Stimulated activated effector memory CD8-positive, alpha-beta T cell treated with anti-CD3 and anti-CD28 coated beads, Interleukin-12 subunit alpha, Interleukin-12 subunit beta, amount 100 ng/mL, for 72 hours (primary cell): ENCODE data around the gene PCDHGA8.
"Not testable (repeated sequence)": the region's sequence is repeated elsewhere in the genome, so short reads cannot be mapped to it uniquely, and the experiment has no call there.

Experiments used
- ATAC-seq: fragments of 150-1000 bp; cut with Tn5 transposase; 2 replicates; pipeline ENCODE4 v1.10.0; 2021
- DNase-seq, 2 donors: peaks; one replicate each; pipeline ENCODE4 v3.0.0; 2021 to 2022; ENCODE audit warnings: low spot score in 2 of 2
- H3K27ac Mint-ChIP-seq: one replicate; pipeline ENCODE4 v1.8.0; 2022; ENCODE audit warnings: mild to moderate bottlenecking, mixed read lengths
- H3K36me3 Mint-ChIP-seq: one replicate; pipeline ENCODE4 v1.8.0; 2022; ENCODE audit warnings: mild to moderate bottlenecking, mixed read lengths
- H3K4me1 Mint-ChIP-seq: one replicate; pipeline ENCODE4 v1.8.0; 2022; ENCODE audit warnings: mixed read lengths
- H3K4me3 Mint-ChIP-seq: one replicate; pipeline ENCODE4 v1.8.0; 2022; ENCODE audit warnings: mild to moderate bottlenecking, mixed read lengths
- H3K9me3 Mint-ChIP-seq: one replicate; pipeline ENCODE4 v1.8.0; 2022; ENCODE audit warnings: mixed read lengths

PCDHGA8 gene

DNA sequence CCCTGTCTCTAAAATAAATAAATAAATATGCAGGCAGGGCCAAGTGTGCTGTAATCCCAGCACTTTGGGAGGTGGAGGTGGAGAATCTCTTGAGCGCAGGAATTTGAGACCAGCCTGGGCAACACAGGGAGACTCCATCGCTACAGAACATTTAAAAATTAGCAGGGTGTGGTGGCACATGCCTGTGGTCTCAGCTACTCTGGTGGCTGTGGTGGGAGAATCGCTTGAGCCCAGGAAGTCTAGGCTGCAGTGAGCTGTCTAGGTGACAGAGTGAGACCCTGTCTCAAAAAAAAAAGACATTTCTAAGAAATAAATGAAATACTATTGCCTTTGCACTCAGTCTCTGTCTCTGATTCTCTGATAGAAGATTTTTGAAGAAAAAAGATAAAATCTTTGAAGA lies 19.1 kb downstream of the PCDHGA8 start:
- Mint-ChIP-seq H3K4me1 (peaks cover 20% of the 10 kb centered on the region), H3K27ac (no peak overlapping the region), H3K4me3 (no peak overlapping the region), H3K9me3 (peaks cover 13% of the 10 kb centered on the region), H3K36me3 (no peaks in the 10 kb centered on the region)
- ATAC-seq (no peak), DNase-seq (no peak)

DNA sequence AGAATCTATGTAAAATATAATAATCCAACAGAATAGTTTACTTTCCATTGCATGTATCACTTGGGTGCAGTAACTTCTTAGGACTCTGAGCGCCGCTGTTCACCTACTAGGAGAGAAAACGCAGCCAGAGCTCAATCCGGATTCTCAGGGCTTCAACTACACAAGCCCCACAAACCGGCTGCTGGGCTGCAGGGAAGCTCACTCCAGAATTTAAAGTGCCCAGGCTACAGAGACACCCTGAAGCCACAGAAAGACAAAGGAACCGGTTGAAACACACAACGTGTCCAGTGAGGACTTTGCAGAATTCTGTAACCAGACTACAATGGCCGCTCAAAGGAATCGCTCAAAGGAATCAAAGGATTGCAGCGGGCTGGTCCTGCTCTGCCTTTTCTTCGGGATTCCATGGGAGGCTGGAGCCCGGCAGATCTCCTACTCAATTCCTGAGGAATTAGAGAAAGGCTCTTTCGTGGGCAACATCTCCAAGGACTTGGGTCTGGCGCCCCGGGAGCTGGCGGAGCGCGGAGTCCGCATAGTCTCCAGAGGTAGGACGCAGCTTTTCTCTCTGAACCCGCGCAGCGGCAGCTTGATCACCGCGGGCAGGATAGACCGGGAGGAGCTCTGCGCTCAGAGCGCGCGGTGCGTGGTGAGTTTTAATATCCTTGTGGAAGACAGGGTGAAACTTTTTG lies 20.6 kb downstream of the PCDHGA8 start, which contains the start of gene PCDHGA10:
PCDHGA10 (plus strand) TSS at position 134 of the 686 bp plus-strand sequence; CDS start at position 323, 189 bp downstream.
- DNase-seq = peak in 1 of 2 donors; percentile 67
- Mint-ChIP-seq H3K4me3 (peak within 1 kb of the TSS; percentile 79), H3K27ac (no peak within 1 kb of the TSS), H3K36me3 (no peaks in the 10 kb centered on the region), H3K4me1 (peaks cover 24% of the 10 kb centered on the region), H3K9me3 (peaks cover 10% of the 10 kb centered on the region)
- peak; percentile 83 for ATAC-seq

DNA sequence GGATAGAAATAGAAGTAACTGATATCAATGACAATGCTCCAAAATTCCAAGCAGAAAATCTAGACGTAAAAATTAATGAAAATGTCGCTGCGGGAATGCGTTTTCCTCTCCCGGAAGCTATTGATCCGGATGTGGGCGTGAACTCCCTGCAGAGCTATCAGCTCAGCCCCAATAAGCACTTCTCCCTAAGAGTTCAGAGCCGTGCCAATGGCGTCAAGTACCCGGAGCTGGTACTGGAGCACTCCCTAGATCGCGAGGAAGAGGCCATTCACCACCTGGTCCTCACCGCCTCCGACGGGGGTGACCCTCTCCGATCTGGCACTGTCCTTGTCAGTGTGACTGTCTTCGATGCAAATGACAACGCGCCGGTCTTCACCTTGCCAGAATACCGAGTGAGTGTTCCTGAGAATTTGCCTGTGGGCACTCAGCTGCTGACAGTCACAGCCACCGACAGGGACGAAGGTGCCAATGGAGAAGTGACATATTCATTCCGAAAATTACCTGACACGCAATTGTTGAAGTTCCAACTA lies 21.2 kb downstream of the PCDHGA8 start:
- DNase-seq (no peak), ATAC-seq (no peak)
- Mint-ChIP-seq H3K9me3 (peaks cover 11% of the 10 kb centered on the region), H3K27ac (no peak overlapping the region), H3K36me3 (peaks cover 4% of the 10 kb centered on the region), H3K4me1 (peaks cover 26% of the 10 kb centered on the region), H3K4me3 (peak overlapping the region; percentile 79)

DNA sequence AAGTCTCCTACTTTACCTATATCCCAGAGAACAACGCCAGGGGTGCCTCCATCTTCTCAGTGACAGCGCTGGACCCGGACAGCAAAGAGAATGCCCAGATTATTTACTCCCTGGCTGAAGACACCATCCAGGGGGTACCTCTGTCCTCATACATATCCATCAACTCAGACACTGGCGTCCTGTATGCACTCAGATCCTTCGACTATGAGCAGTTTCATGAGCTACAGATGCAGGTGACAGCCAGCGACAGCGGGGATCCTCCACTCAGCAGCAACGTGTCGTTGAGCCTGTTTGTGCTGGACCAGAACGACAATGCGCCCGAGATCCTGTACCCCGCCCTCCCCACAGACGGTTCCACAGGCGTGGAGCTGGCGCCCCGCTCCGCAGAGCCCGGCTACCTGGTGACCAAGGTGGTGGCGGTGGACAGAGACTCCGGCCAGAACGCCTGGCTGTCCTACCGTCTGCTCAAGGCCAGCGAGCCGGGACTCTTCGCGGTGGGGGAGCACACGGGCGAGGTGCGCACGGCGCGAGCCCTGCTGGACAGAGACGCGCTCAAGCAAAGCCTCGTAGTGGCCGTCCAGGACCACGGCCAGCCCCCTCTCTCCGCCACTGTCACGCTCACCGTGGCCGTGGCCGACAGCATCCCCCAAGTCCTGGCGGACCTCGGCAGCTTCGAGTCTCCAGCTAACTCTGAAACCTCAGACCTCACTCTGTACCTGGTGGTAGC lies 22.3 kb downstream of the PCDHGA8 start:
- H3K27ac Mint-ChIP-seq, ATAC-seq, DNase-seq, H3K36me3 Mint-ChIP-seq: not testable (repeated sequence)
- Mint-ChIP-seq H3K9me3 (peaks cover 10% of the 10 kb centered on the region), H3K4me3 (peak overlapping the region; percentile 7), H3K4me1 (peaks cover 26% of the 10 kb centered on the region)

DNA sequence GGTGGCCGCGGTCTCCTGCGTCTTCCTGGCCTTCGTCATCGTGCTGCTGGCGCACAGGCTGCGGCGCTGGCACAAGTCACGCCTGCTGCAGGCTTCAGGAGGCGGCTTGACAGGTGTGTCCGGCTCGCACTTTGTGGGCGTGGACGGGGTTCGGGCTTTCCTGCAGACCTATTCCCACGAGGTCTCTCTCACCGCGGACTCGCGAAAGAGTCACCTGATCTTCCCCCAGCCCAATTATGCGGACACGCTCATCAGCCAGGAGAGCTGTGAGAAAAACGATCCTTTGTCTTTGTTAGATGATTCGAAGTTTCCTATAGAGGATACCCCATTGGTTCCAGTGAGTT lies 22.8 kb downstream of the PCDHGA8 start:
- H3K27ac Mint-ChIP-seq, H3K4me3 Mint-ChIP-seq, DNase-seq, H3K36me3 Mint-ChIP-seq, H3K9me3 Mint-ChIP-seq, ATAC-seq: not testable (repeated sequence)
- H3K4me1 Mint-ChIP-seq = peaks cover 26% of the 10 kb centered on the region

DNA sequence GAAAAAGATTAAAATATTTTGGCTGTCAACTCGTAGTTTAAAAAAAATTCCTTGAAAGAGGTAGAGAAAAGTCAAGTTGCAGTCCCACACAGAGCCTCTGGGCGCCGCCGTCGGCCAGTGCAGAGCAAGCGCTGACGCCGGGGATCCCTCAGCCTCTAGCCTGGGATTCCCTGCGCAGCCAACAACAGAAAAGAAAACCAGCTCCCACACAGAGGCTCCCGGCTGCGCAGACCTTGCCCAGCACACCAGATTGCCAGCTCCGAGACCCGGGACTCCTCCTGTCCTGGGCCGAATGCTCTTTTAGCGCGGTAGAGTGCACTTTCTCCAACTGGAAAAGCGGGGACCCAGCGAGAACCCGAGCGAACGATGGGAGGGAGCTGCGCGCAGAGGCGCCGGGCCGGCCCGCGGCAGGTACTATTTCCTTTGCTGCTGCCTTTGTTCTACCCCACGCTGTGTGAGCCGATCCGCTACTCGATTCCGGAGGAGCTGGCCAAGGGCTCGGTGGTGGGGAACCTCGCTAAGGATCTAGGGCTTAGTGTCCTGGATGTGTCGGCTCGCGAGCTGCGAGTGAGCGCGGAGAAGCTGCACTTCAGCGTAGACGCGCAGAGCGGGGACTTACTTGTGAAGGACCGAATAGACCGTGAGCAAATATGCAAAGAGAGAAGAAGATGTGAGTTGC lies 25.2 kb downstream of the PCDHGA8 start, which contains the start of gene PCDHGB7:
PCDHGB7 (plus strand) TSS at position 184 of the 679 bp plus-strand sequence; CDS start at position 367, 183 bp downstream.
- H3K9me3 Mint-ChIP-seq, DNase-seq, H3K36me3 Mint-ChIP-seq, H3K27ac Mint-ChIP-seq: not testable (repeated sequence)
- Mint-ChIP-seq H3K4me1 (peaks cover 34% of the 10 kb centered on the region), H3K4me3 (peak within 1 kb of the TSS; percentile 61)
- peak; percentile 81 for ATAC-seq

DNA sequence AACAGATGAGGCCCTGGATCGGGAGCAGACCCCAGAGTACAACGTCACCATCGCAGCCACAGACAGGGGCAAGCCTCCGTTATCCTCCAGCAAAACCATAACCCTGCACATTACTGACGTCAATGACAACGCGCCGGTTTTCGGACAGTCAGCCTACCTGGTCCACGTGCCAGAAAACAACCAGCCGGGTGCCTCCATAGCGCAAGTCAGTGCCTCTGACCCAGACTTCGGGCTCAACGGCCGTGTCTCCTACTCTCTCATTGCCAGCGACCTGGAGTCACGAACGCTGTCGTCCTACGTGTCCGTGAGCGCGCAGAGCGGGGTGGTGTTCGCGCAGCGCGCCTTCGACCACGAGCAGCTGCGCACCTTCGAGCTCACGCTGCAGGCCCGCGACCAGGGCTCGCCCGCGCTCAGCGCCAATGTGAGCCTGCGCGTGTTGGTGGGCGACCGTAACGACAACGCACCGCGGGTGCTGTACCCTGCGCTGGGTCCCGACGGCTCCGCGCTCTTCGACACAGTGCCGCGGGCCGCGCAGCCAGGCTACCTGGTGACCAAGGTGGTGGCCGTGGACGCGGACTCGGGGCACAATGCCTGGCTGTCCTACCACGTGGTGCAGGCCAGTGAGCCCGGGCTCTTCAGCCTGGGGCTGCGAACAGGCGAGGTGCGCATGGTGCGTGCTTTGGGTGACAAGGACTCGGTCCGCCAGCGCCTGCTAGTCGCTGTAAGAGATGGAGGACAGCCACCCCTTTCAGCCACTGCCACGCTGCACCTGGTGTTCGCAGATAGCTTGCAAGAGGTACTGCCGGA lies 26.8 kb downstream of the PCDHGA8 start:
- Mint-ChIP-seq H3K27ac (no peak overlapping the region), H3K36me3 (peaks cover 9% of the 10 kb centered on the region), H3K4me1 (peaks cover 19% of the 10 kb centered on the region), H3K4me3 (no peak overlapping the region), H3K9me3 (peaks cover 6% of the 10 kb centered on the region)
- no peak for DNase-seq
- no peak for ATAC-seq

DNA sequence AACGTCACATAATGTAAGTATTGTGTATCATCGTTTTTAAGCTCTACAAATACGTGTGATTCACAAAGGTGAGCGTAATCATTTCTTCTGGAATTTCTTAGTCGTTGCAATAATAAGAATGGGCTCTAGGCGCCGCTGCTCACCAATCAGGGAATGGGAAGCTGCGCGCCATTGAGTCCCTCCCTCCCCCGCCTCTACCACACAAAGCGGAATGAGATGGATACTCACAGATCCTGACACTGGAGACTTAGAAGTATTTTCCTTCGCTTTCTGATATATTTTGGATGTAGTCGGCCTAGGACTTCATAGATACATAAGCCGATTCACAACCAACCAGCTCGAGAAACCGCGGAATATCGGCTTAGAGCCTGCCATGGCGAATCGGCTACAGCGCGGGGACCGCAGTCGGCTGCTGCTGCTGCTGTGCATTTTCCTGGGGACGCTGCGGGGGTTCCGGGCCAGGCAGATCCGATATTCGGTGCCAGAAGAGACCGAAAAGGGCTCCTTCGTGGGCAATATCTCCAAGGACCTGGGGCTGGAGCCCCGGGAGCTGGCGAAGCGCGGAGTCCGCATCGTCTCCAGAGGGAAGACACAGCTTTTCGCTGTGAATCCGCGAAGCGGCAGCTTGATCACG lies 28.5 kb downstream of the PCDHGA8 start, which contains the start of gene PCDHGA11:
PCDHGA11 (plus strand) TSS at position 197 of the 634 bp plus-strand sequence; CDS start at position 374, 177 bp downstream.
- H3K4me3 Mint-ChIP-seq = peak within 1 kb of the TSS; percentile 69
- peak; percentile 60 for ATAC-seq
- peaks cover 4% of the 10 kb centered on the region for H3K9me3 Mint-ChIP-seq
- H3K4me1 Mint-ChIP-seq = peaks cover 15% of the 10 kb centered on the region
- no peak within 1 kb of the TSS for H3K27ac Mint-ChIP-seq
- peak in 1 of 2 donors; percentile 38 for DNase-seq
- peaks cover 9% of the 10 kb centered on the region for H3K36me3 Mint-ChIP-seq

DNA sequence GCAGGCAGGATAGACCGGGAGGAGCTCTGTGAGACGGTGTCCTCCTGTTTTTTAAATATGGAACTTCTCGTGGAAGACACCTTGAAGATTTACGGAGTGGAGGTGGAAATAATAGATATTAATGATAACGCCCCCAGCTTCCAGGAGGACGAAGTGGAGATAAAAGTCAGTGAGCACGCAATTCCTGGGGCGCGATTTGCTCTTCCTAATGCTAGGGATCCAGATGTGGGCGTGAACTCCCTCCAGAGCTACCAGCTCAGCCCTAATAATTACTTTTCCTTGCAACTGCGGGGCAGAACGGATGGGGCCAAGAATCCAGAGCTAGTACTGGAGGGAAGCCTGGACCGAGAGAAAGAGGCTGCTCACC lies 29.0 kb downstream of the PCDHGA8 start:
- peak overlapping the region; percentile 69 for H3K4me3 Mint-ChIP-seq
- H3K27ac Mint-ChIP-seq = no peak overlapping the region
- no peak for ATAC-seq
- peaks cover 15% of the 10 kb centered on the region for H3K4me1 Mint-ChIP-seq
- no peak for DNase-seq
- H3K36me3 Mint-ChIP-seq = peaks cover 9% of the 10 kb centered on the region
- peaks cover 4% of the 10 kb centered on the region for H3K9me3 Mint-ChIP-seq

DNA sequence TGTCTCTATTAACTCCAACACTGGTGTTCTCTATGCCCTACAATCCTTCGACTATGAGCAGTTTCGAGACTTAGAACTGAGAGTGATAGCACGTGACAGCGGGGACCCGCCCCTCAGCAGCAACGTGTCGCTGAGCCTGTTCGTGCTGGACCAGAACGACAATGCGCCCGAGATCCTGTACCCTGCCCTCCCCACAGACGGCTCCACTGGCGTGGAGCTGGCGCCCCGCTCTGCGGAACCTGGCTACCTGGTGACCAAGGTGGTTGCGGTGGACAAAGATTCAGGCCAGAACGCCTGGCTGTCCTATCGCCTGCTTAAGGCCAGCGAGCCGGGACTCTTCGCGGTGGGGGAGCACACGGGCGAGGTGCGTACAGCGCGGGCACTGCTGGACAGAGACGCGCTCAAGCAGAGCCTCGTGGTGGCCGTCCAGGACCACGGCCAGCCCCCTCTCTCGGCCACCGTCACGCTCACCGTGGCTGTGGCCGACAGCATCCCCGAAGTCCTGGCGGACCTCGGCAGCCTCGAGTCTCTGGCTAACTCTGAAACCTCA lies 30.4 kb downstream of the PCDHGA8 start:
- DNase-seq = no peak
- peaks cover 12% of the 10 kb centered on the region for H3K4me1 Mint-ChIP-seq
- peaks cover 9% of the 10 kb centered on the region for H3K36me3 Mint-ChIP-seq
- no peak overlapping the region for H3K27ac Mint-ChIP-seq
- ATAC-seq = no peak
- H3K4me3 Mint-ChIP-seq = no peak overlapping the region
- peaks cover 4% of the 10 kb centered on the region for H3K9me3 Mint-ChIP-seq

DNA sequence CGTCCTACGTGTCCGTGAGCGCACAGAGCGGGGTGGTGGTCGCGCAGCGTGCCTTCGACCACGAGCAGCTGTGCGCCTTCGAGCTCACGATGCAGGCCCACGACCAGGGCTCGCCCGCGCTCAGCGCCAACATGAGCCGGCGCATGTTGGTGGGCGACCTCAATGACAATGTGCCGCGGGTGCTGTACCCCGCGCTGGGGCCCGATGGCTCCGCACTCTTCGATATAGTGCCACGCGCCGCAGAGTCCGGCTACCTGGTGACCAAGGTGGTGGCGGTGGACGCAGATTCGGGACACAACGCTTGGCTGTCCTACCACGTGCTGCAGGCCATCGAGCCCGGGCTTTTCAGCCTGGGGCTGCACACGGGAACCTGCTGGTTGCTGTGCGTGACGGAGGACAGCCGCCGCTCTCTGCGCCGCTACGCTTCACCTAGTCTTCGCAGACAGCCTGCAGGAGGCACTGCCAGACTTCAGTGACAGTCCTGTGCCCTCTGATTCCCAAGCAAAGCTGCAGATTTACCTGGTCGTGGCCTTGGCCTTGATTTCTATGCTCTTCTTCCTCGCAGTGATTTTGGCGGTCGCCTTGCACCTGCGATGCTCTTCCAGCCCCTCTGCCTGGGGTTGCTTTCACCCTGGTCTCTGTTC lies 35.5 kb downstream of the PCDHGA8 start:
- H3K9me3 Mint-ChIP-seq = peaks cover 13% of the 10 kb centered on the region
- H3K36me3 Mint-ChIP-seq = peaks cover 11% of the 10 kb centered on the region
- no peak overlapping the region for H3K4me3 Mint-ChIP-seq
- DNase-seq (no peak), ATAC-seq (no peak)
- H3K27ac Mint-ChIP-seq = no peak overlapping the region
- H3K4me1 Mint-ChIP-seq = peaks cover 10% of the 10 kb centered on the region

DNA sequence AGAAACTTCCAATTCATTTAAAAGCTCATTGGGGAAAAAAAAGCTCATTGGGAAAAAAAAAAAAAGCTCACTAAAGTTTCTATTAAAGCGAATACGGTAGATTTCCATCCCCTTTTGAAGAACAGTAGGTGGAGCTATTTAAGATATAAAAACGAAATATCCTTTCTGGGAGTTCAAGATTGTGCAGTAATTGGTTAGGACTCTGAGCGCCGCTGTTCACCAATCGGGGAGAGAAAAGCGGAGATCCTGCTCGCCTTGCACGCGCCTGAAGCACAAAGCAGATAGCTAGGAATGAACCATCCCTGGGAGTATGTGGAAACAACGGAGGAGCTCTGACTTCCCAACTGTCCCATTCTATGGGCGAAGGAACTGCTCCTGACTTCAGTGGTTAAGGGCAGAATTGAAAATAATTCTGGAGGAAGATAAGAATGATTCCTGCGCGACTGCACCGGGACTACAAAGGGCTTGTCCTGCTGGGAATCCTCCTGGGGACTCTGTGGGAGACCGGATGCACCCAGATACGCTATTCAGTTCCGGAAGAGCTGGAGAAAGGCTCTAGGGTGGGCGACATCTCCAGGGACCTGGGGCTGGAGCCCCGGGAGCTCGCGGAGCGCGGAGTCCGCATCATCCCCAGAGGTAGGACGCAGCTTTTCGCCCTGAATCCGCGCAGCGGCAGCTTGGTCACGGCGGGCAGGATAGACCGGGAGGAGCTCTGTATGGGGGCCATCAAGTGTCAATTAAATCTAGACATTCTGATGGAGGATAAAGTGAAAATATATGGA lies 38.1 kb downstream of the PCDHGA8 start, which contains the start of gene PCDHGA12:
PCDHGA12 (plus strand) TSS at position 176 of the 782 bp plus-strand sequence; CDS start at position 429, 253 bp downstream.
- peaks cover 11% of the 10 kb centered on the region for H3K36me3 Mint-ChIP-seq
- peaks cover 10% of the 10 kb centered on the region for H3K4me1 Mint-ChIP-seq
- ATAC-seq (no peak), DNase-seq (no peak)
- no peak within 1 kb of the TSS for H3K27ac Mint-ChIP-seq
- H3K9me3 Mint-ChIP-seq = peaks cover 13% of the 10 kb centered on the region
- H3K4me3 Mint-ChIP-seq = peak within 1 kb of the TSS; percentile 31

DNA sequence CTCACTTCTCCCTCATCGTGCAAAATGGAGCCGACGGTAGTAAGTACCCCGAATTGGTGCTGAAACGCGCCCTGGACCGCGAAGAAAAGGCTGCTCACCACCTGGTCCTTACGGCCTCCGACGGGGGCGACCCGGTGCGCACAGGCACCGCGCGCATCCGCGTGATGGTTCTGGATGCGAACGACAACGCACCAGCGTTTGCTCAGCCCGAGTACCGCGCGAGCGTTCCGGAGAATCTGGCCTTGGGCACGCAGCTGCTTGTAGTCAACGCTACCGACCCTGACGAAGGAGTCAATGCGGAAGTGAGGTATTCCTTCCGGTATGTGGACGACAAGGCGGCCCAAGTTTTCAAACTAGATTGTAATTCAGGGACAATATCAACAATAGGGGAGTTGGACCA lies 38.9 kb downstream of the PCDHGA8 start:
- DNase-seq = no peak
- peaks cover 11% of the 10 kb centered on the region for H3K36me3 Mint-ChIP-seq
- H3K4me1 Mint-ChIP-seq = peaks cover 10% of the 10 kb centered on the region
- H3K9me3 Mint-ChIP-seq = peaks cover 13% of the 10 kb centered on the region
- no peak for ATAC-seq
- peak overlapping the region; percentile 31 for H3K4me3 Mint-ChIP-seq
- H3K27ac Mint-ChIP-seq = no peak overlapping the region
